Measurements from ENCODE around the gene PRRT2.

- no peak for TF ChIP-seq CTCF (conservative IDR thresholded peaks at IDR 0.05; ENCODE audit: low read length)
- TF ChIP-seq EZH2phosphoT487 (IDR thresholded peaks at IDR 0.05; ENCODE audit: borderline replicate concordance, low read depth, low read length), result no peak
Measured at GRCh38 chr16:29836623-29837022, 24.6 kb downstream of the PRRT2 start.

Data from OCI-LY7 (cell line).